OCI-LY1 (cell line): ENCODE results near the gene RSBN1L.

Experiments used
- EZH2 ChIP-seq: fragments of 200-600 bp; sonication (generic), shearing (Covaris generic); IDR thresholded peaks from 2 replicates; pipeline ENCODE4 v1.8.0; 2017; ENCODE audit warnings: borderline replicate concordance, mixed run types, mild to moderate bottlenecking, antibody characterized with exemption, low read length, moderate library complexity, mixed read lengths
- TF ChIP-seq, protein P1 (sequence below): fragments of 200-600 bp; sonication (generic), shearing (Covaris generic); IDR thresholded peaks from 2 replicates; pipeline ENCODE4 v1.5.1; 2017; ENCODE audit warnings: mild to moderate bottlenecking, antibody characterized with exemption, low read length, moderate library complexity, mixed read lengths

GRCh38 chr7:77707504-77707992 lies 11.3 kb downstream of the RSBN1L start:
- TF ChIP-seq EZH2: no peak
- TF ChIP-seq, protein P1, sequence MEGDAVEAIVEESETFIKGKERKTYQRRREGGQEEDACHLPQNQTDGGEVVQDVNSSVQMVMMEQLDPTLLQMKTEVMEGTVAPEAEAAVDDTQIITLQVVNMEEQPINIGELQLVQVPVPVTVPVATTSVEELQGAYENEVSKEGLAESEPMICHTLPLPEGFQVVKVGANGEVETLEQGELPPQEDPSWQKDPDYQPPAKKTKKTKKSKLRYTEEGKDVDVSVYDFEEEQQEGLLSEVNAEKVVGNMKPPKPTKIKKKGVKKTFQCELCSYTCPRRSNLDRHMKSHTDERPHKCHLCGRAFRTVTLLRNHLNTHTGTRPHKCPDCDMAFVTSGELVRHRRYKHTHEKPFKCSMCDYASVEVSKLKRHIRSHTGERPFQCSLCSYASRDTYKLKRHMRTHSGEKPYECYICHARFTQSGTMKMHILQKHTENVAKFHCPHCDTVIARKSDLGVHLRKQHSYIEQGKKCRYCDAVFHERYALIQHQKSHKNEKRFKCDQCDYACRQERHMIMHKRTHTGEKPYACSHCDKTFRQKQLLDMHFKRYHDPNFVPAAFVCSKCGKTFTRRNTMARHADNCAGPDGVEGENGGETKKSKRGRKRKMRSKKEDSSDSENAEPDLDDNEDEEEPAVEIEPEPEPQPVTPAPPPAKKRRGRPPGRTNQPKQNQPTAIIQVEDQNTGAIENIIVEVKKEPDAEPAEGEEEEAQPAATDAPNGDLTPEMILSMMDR: no peak
